Loucy (cell line): Measurements from ENCODE around the gene GPR85.

Experiments used
- CTCF ChIP-seq: fragments of 200-600 bp; sonication (generic); conservative IDR thresholded peaks from 2 replicates; pipeline ENCODE4 v1.5.1; 2014; ENCODE audit warnings: mild to moderate bottlenecking, antibody characterized with exemption, low read length
- EZH2phosphoT487 ChIP-seq: fragments of 200-600 bp; IDR thresholded peaks from 2 replicates; pipeline ENCODE4 v1.6.1; 2018; ENCODE audit warnings: antibody characterized with exemption, mild to moderate bottlenecking, moderate library complexity, borderline replicate concordance

GRCh38 chr7:113093561-113093960 is 6.9 kb upstream of the GPR85 start:
- no peak for TF ChIP-seq CTCF
- TF ChIP-seq EZH2phosphoT487 = no peak
